Measurements from ENCODE around the gene SPART. TPM values are rescaled to one million over a fixed set of nuclear protein-coding genes. Genes with fewer than 3 reads are reported as not detected.

Gene SPART
- total and polyA plus RNA-seq, 9 donors, result 59.5 to 141 (median 98.1) TPM

GRCh38 chr13:36358175-36358718, 12.1 kb upstream of the SPART start:
- H3K36me3 ChIP-seq, result no peaks in the 10 kb centered on the region
- no peak overlapping the region for H3K4me3 ChIP-seq
- H3K27ac ChIP-seq, result peak overlapping the region in 1 of 2 donors; percentile 32
- intact Hi-C loops (cut with DNase I), result no loop called here
- H3K9me3 ChIP-seq, result no peaks in the 10 kb centered on the region
- DNase-seq, result no peak
- peaks cover 12% of the 10 kb centered on the region for H3K4me1 ChIP-seq (ENCODE audit: insufficient read depth)
- H3K27me3 ChIP-seq, result no peaks in the 10 kb centered on the region
- WGBS, 3 donors, result 14 to 17% (median 14%) methylated on average over 3 of the region's 3 CpGs
- no peak for TF ChIP-seq POLR2A (IDR thresholded peaks at IDR 0.05)
- no peak for TF ChIP-seq EP300 (IDR thresholded peaks at IDR 0.05)
- TF ChIP-seq, protein P1, sequence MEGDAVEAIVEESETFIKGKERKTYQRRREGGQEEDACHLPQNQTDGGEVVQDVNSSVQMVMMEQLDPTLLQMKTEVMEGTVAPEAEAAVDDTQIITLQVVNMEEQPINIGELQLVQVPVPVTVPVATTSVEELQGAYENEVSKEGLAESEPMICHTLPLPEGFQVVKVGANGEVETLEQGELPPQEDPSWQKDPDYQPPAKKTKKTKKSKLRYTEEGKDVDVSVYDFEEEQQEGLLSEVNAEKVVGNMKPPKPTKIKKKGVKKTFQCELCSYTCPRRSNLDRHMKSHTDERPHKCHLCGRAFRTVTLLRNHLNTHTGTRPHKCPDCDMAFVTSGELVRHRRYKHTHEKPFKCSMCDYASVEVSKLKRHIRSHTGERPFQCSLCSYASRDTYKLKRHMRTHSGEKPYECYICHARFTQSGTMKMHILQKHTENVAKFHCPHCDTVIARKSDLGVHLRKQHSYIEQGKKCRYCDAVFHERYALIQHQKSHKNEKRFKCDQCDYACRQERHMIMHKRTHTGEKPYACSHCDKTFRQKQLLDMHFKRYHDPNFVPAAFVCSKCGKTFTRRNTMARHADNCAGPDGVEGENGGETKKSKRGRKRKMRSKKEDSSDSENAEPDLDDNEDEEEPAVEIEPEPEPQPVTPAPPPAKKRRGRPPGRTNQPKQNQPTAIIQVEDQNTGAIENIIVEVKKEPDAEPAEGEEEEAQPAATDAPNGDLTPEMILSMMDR (IDR thresholded peaks at IDR 0.05), result no peak

DNA sequence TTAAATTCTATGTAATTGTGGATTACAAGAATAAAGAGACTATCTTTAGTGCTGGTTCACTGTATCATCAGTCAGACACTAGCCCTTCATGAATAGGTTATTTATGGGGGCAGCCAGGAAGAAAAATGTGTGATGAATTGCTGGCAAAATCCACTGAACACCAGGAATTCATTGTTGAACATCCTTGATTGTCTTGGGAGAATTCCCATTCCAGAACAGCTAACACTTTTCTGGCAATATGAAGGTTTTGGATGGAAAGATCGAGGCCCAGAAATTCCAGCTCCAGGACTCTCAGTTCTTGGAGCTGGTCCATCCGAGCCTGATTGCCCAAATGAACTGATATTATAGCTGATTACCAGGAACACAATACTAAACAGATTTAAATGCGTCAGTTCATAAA, 11.5 kb upstream of the SPART start:
- WGBS, 3 donors, result 7 to 22% (median 9%) methylated on average over 3 of the region's 3 CpGs
- H3K9me3 ChIP-seq, result no peaks in the 10 kb centered on the region
- peaks cover 14% of the 10 kb centered on the region for H3K4me1 ChIP-seq (ENCODE audit: insufficient read depth)
- H3K27me3 ChIP-seq, result no peaks in the 10 kb centered on the region
- DNase-seq, result peak; percentile 43 to 80 (median 58)
- no peak overlapping the region for H3K4me3 ChIP-seq
- H3K36me3 ChIP-seq, result no peaks in the 10 kb centered on the region
- H3K27ac ChIP-seq, result no peak overlapping the region
- intact Hi-C loops (cut with DNase I), result no loop called here
- TF ChIP-seq, protein P1 (IDR thresholded peaks at IDR 0.05), result no peak
- TF ChIP-seq POLR2A (IDR thresholded peaks at IDR 0.05) (no peak), EP300 (IDR thresholded peaks at IDR 0.05) (no peak)

- no peak overlapping the region for H3K4me3 ChIP-seq
- TF ChIP-seq EP300 (IDR thresholded peaks at IDR 0.05) (no peak), POLR2A (IDR thresholded peaks at IDR 0.05) (no peak)
- TF ChIP-seq, protein P1 (IDR thresholded peaks at IDR 0.05), result no peak
- H3K4me1 ChIP-seq (ENCODE audit: insufficient read depth), result peaks cover 15% of the 10 kb centered on the region
- intact Hi-C loops (cut with DNase I), result no loop called here
- no peaks in the 10 kb centered on the region for H3K9me3 ChIP-seq
- no peaks in the 10 kb centered on the region for H3K36me3 ChIP-seq
- 45 to 52% (median 46%) methylated on average over 4 of the region's 4 CpGs for WGBS, 3 donors
- H3K27me3 ChIP-seq, result no peaks in the 10 kb centered on the region
- H3K27ac ChIP-seq, result no peak overlapping the region
- no peak for DNase-seq
These were observed 11.0 kb upstream of the SPART start for GRCh38 chr13:36357231-36357630.

DNA sequence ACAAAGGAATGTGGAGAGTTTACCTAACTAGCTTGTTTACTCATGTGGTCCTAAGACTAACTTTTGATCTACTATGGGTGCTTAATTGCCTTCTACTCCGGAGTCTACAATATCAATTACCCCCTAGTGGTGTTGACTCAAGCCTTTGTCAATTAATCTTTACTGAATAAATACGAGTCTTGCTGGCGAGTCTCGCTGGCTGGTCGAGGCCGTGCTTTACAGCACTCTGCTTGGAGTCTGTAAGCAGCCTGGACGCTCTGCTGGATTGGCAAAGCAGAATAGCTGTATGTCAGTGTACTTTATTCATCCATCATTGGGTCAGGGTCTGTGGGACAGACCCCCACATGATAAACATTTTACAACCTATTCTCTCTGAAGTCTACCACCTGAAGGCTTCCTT, 9.9 kb upstream of the SPART start:
- DNase-seq, result no peak
- Histone ChIP-seq H3K27me3 (no peaks in the 10 kb centered on the region), H3K4me1 (ENCODE audit: insufficient read depth) (peaks cover 15% of the 10 kb centered on the region), H3K4me3 (no peak overlapping the region), H3K9me3 (no peaks in the 10 kb centered on the region), H3K27ac (no peak overlapping the region), H3K36me3 (no peaks in the 10 kb centered on the region)
- WGBS, 3 donors, result 93 to 94% (median 94%) methylated on average over 7 of the region's 7 CpGs
- intact Hi-C loops (cut with DNase I), result no loop called here
- TF ChIP-seq POLR2A (IDR thresholded peaks at IDR 0.05) (no peak), EP300 (IDR thresholded peaks at IDR 0.05) (no peak)
- TF ChIP-seq, protein P1 (IDR thresholded peaks at IDR 0.05), result no peak

Measured in ovary (tissue), 9 donors.